HG03354 (cell line): ENCODE results near the gene FBXW5.

Experiments
- ATAC-seq: cut with Tn5 transposase; IDR thresholded peaks from one replicate; pipeline ENCODE4 v1.9.1; 2021; ENCODE audit warnings: mild to moderate bottlenecking; ENCODE audit not compliant: unreplicated experiment, poor library complexity, severe bottlenecking

The FBXW5 gene

GRCh38 chr9:136963751-136964150, 19.2 kb upstream of the FBXW5 start:
- no peak for ATAC-seq

- no peak for ATAC-seq
Measured at GRCh38 chr9:136963341-136963740, 18.8 kb upstream of the FBXW5 start.

- no peak for ATAC-seq
Measured at GRCh38 chr9:136962701-136963248, 18.2 kb upstream of the FBXW5 start.

- no peak for ATAC-seq
Measured at GRCh38 chr9:136962163-136962562, 17.6 kb upstream of the FBXW5 start.

- no peak for ATAC-seq
Measured at GRCh38 chr9:136961279-136962065, 16.9 kb upstream of the FBXW5 start.

GRCh38 chr9:136960938-136961275, 16.4 kb upstream of the FBXW5 start:
- no peak for ATAC-seq

- no peak for ATAC-seq
Measured at GRCh38 chr9:136960212-136960937, 15.8 kb upstream of the FBXW5 start.

GRCh38 chr9:136958898-136959850, 14.6 kb upstream of the FBXW5 start:
- no peak for ATAC-seq

GRCh38 chr9:136958473-136958872, 13.9 kb upstream of the FBXW5 start:
- ATAC-seq: no peak

GRCh38 chr9:136957901-136958300, 13.4 kb upstream of the FBXW5 start:
- ATAC-seq: no peak

- ATAC-seq: no peak
Measured at GRCh38 chr9:136957461-136957860, 12.9 kb upstream of the FBXW5 start.

GRCh38 chr9:136956604-136957003, 12.1 kb upstream of the FBXW5 start:
- ATAC-seq: no peak

GRCh38 chr9:136955943-136956335, 11.4 kb upstream of the FBXW5 start:
- ATAC-seq: no peak

- no peak for ATAC-seq
Measured at GRCh38 chr9:136955202-136955942, 10.8 kb upstream of the FBXW5 start.

- no peak for ATAC-seq
Measured at GRCh38 chr9:136954270-136955083, 9.9 kb upstream of the FBXW5 start.

- ATAC-seq: no peak
Measured at GRCh38 chr9:136953771-136954269, 9.3 kb upstream of the FBXW5 start.

GRCh38 chr9:136952876-136953770, 8.6 kb upstream of the FBXW5 start:
- no peak for ATAC-seq
